Measurements from ENCODE around the gene NALCN. TPM values are rescaled to one million over a fixed set of nuclear protein-coding genes. Genes with fewer than 3 reads are reported as not detected.

Gene NALCN
- total and polyA plus RNA-seq, 10 donors, result 0.02 to 0.13 (median 0.09) TPM; not detected in 2

DNA sequence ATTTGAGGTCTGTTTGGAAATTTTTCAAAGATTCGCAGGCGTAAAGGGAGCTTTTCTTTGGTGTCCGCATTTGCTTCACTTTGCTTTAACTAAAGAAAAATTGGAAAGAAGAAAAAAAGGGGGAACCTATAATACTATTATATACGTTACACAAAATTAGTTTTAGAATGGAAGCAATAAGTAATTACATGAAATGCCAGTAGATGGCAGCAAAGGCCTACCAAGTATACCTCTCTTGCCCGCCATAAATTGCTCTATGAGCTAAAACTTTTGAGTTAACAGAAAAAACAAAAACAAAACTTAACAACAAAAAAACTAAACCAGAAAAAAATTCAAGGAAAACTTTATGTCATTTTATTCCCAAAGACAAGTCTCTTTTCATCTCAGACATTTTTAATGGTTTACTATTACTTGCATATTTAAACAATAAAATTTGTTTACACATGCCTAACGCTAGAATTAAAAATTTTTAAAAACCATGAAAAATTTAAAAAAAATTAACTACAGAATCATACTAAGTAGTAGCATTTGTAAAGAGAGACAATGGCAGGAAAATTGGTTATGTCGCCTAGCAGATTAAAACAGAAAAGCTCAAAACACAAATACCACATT, 271.4 kb downstream of the NALCN start:
- H3K27me3 ChIP-seq (replicated peaks in 1 of 7), result peaks cover 0 to 64% (median 0%) of the 10 kb centered on the region in 7 donors
- H3K4me3 ChIP-seq, result no peak overlapping the region
- H3K4me1 ChIP-seq, result no peaks in the 10 kb centered on the region
- H3K9me3 ChIP-seq, result no peaks in the 10 kb centered on the region
- H3K36me3 ChIP-seq, result no peaks in the 10 kb centered on the region
- no peak overlapping the region for H3K27ac ChIP-seq
- intact Hi-C loops (cut with DNase I; ENCODE audit: low total_unique reads), result no loop called here
- no peak for DNase-seq
- no peak for TF ChIP-seq POLR2AphosphoS5 (IDR thresholded peaks at IDR 0.05)
- no peak for TF ChIP-seq POLR2A (IDR thresholded peaks at IDR 0.05)
- TF ChIP-seq, protein P1, sequence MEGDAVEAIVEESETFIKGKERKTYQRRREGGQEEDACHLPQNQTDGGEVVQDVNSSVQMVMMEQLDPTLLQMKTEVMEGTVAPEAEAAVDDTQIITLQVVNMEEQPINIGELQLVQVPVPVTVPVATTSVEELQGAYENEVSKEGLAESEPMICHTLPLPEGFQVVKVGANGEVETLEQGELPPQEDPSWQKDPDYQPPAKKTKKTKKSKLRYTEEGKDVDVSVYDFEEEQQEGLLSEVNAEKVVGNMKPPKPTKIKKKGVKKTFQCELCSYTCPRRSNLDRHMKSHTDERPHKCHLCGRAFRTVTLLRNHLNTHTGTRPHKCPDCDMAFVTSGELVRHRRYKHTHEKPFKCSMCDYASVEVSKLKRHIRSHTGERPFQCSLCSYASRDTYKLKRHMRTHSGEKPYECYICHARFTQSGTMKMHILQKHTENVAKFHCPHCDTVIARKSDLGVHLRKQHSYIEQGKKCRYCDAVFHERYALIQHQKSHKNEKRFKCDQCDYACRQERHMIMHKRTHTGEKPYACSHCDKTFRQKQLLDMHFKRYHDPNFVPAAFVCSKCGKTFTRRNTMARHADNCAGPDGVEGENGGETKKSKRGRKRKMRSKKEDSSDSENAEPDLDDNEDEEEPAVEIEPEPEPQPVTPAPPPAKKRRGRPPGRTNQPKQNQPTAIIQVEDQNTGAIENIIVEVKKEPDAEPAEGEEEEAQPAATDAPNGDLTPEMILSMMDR (IDR thresholded peaks at IDR 0.05 in 8 of 11, conservative IDR thresholded peaks at IDR 0.05 in 3 of 11), result peak in 10 of 11 experiments; percentile 46 to 71 (median 64)
- 29 to 33% (median 31%) methylated on average over 7 of the region's 7 CpGs for WGBS, 5 donors

DNA sequence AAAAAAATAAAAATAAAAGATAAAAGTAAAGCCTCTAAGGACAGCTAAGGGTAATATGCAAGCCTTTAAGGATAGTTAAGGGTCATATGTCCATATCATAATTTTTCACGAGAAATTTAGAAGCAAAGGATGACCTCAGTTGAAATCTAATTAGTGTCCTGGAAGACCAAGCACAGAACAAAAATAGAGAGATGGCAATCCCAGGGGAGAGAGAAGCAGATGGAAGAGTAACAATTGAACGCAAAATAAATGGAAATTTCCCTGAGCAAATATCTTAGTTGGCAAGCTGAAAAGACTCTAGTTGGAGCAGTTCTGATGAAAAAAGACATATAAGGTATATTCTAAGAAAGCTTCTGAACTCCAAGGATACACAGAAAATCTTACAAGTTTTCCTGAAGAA, 275.4 kb downstream of the NALCN start:
- 72 to 87% (median 83%) methylated on average over 2 of the region's 2 CpGs for WGBS, 5 donors
- H3K4me1 ChIP-seq, result peaks cover 0 to 7% (median 0%) of the 10 kb centered on the region in 6 donors
- H3K27me3 ChIP-seq (replicated peaks in 1 of 7), result peaks cover 0 to 40% (median 0%) of the 10 kb centered on the region in 7 donors
- no peak for DNase-seq
- H3K27ac ChIP-seq, result peak overlapping the region in 1 of 8 donors; percentile 48
- no peaks in the 10 kb centered on the region for H3K9me3 ChIP-seq
- intact Hi-C loops (cut with DNase I; ENCODE audit: low total_unique reads), result no loop called here
- H3K4me3 ChIP-seq, result no peak overlapping the region
- no peaks in the 10 kb centered on the region for H3K36me3 ChIP-seq
- TF ChIP-seq, protein P1 (IDR thresholded peaks at IDR 0.05 in 8 of 11, conservative IDR thresholded peaks at IDR 0.05 in 3 of 11), result no peak
- TF ChIP-seq POLR2AphosphoS5 (IDR thresholded peaks at IDR 0.05), result no peak
- TF ChIP-seq POLR2A (IDR thresholded peaks at IDR 0.05), result no peak

DNA sequence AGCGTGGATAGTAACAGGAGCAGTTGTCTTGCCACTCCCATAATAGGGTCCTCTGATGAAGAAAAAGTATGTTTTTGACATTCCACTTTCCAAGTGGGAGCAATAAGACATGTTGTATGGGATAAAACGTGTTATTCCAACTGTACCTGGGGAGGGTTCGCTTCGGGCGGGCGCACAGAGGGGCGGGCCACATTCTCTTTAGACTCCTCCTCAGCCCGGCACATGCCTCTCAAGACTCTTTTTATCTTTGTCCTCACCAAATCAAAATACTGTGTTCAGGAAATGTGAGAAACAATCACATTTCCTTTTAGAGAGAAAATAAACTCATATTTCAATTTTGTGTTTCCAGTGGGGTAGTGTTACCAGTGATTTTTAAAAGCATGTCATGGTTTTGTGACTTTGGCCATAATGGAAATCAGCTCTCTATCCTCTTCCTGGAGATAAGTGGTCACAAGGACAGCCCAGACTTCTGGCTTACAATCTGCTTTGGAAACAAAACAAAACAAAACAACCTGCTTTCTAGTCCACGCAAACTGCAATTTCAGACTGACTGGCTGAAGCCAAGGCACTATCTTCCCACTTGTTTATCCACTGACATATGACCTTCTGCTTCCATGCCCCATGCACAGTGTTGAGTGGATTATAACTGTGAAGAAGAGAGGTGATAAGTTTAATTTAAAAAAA, 276.1 kb downstream of the NALCN start:
- Histone ChIP-seq H3K4me1 (peaks cover 0 to 7% (median 0%) of the 10 kb centered on the region in 6 donors), H3K27me3 (replicated peaks in 1 of 7) (peaks cover 0 to 35% (median 0%) of the 10 kb centered on the region in 7 donors), H3K36me3 (no peaks in the 10 kb centered on the region), H3K4me3 (no peak overlapping the region), H3K9me3 (no peaks in the 10 kb centered on the region), H3K27ac (peak overlapping the region in 2 of 8 donors; percentile 28 to 48)
- no peak for DNase-seq
- WGBS, 5 donors, result 63 to 84% (median 67%) methylated on average over 9 of the region's 9 CpGs
- TF ChIP-seq POLR2A (IDR thresholded peaks at IDR 0.05) (no peak), POLR2AphosphoS5 (IDR thresholded peaks at IDR 0.05) (no peak)
- TF ChIP-seq, protein P1 (IDR thresholded peaks at IDR 0.05 in 8 of 11, conservative IDR thresholded peaks at IDR 0.05 in 3 of 11), result no peak
- intact Hi-C loops (cut with DNase I; ENCODE audit: low total_unique reads), result no loop called here

- H3K9me3 ChIP-seq, result no peaks in the 10 kb centered on the region
- intact Hi-C loops (cut with DNase I; ENCODE audit: low total_unique reads), result no loop called here
- no peak overlapping the region for H3K27ac ChIP-seq
- H3K4me1 ChIP-seq, result peaks cover 0 to 7% (median 0%) of the 10 kb centered on the region in 6 donors
- H3K36me3 ChIP-seq, result no peaks in the 10 kb centered on the region
- no peak overlapping the region for H3K4me3 ChIP-seq
- H3K27me3 ChIP-seq (replicated peaks in 1 of 7), result peaks cover 0 to 31% (median 0%) of the 10 kb centered on the region in 7 donors
- no peak for DNase-seq
- TF ChIP-seq, protein P1 (IDR thresholded peaks at IDR 0.05 in 8 of 11, conservative IDR thresholded peaks at IDR 0.05 in 3 of 11), result no peak
- TF ChIP-seq POLR2A (IDR thresholded peaks at IDR 0.05) (no peak), POLR2AphosphoS5 (IDR thresholded peaks at IDR 0.05) (no peak)
These were observed 277.2 kb downstream of the NALCN start for GRCh38 chr13:101139081-101139480.
